ENCODE results near the gene CRIM1.

DNA sequence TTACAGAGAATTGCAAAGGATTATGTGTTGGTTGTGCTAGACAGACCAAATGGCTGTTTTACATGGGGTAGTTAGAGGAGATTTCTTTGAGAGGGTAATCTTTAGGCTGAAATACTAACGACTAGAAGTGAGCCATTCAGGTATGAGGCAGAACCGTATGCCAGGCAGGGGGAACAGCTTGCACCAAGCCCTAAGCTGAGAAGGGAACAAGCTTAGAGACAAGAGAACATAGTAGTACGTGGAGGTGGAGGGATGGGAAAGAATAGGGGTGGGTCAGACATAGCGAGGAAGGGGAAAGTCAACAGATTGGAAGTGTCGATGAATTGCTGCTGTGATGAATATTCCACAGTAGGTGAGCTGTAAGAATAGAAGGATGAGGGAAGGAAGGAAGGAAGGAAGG lies 20.0 kb upstream of the CRIM1 start:
- no peak for TF ChIP-seq CTCF (IDR thresholded peaks at IDR 0.05)
- no peak for TF ChIP-seq POLR2AphosphoS5 (IDR thresholded peaks at IDR 0.05)
- no peak for TF ChIP-seq POLR2A (IDR thresholded peaks at IDR 0.05)
- no peak for TF ChIP-seq EP300 (IDR thresholded peaks at IDR 0.05)

Measured in suprapubic skin (tissue), 4 donors.